HG03108 (cell line): ENCODE data around the gene NUTF2.

Experiments used
- ATAC-seq: cut with Tn5 transposase; IDR thresholded peaks from one replicate; pipeline ENCODE4 v1.9.1; 2021; ENCODE audit warnings: moderate library complexity; ENCODE audit not compliant: unreplicated experiment

Gene NUTF2

GRCh38 chr16:67917140-67917851 is 70.6 kb downstream of the NUTF2 start:
- no peak for ATAC-seq

GRCh38 chr16:67917852-67918236 is 71.1 kb downstream of the NUTF2 start:
- ATAC-seq, result no peak

GRCh38 chr16:67919622-67920221 is 73.0 kb downstream of the NUTF2 start:
- ATAC-seq, result no peak
